ENCODE results near the gene FLAD1.

- TF ChIP-seq, protein P1, sequence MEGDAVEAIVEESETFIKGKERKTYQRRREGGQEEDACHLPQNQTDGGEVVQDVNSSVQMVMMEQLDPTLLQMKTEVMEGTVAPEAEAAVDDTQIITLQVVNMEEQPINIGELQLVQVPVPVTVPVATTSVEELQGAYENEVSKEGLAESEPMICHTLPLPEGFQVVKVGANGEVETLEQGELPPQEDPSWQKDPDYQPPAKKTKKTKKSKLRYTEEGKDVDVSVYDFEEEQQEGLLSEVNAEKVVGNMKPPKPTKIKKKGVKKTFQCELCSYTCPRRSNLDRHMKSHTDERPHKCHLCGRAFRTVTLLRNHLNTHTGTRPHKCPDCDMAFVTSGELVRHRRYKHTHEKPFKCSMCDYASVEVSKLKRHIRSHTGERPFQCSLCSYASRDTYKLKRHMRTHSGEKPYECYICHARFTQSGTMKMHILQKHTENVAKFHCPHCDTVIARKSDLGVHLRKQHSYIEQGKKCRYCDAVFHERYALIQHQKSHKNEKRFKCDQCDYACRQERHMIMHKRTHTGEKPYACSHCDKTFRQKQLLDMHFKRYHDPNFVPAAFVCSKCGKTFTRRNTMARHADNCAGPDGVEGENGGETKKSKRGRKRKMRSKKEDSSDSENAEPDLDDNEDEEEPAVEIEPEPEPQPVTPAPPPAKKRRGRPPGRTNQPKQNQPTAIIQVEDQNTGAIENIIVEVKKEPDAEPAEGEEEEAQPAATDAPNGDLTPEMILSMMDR (IDR thresholded peaks at IDR 0.05; ENCODE audit: extremely low read depth in 1 of 2, insufficient read depth in 1 of 2, low read depth in 1 of 2, low read length in 2 of 2) = no peak
- TF ChIP-seq POLR2A (IDR thresholded peaks at IDR 0.05; ENCODE audit: low read depth, low read length) = no peak
- no peak for TF ChIP-seq MYC (IDR thresholded peaks at IDR 0.05; ENCODE audit: low read depth, low read length)
- TF ChIP-seq POLR2AphosphoS5 (IDR thresholded peaks at IDR 0.05; ENCODE audit: insufficient read depth, low read depth, low read length) = no peak
- no peak for TF ChIP-seq EZH2 (IDR thresholded peaks at IDR 0.05; ENCODE audit: borderline replicate concordance, low read depth, low read length, severe bottlenecking)
Measured at GRCh38 chr1:155026154-155026553, 43.0 kb downstream of the FLAD1 start.
